K562 (cell line): ENCODE results near the gene AMELX. TPM values are rescaled to one million over a fixed set of nuclear protein-coding genes. Genes with fewer than 3 reads are reported as not detected.

ENCODE experiments used
- FOXP4 ChIP-seq: sonication (generic); formaldehyde crosslinking; IDR thresholded peaks from 2 replicates; pipeline ENCODE4 v1.8.0; 2022; ENCODE audit warnings: mild to moderate bottlenecking, missing genetic modification reagents, borderline replicate concordance
- GTF2E2 ChIP-seq: fragments of 200-800 bp; sonication (Bioruptor generic); IDR thresholded peaks from 2 replicates; pipeline ENCODE4 v1.6.1; 2016; ENCODE audit warnings: missing genetic modification characterization, missing compliant biosample characterization
- GTF3C2 ChIP-seq: IDR thresholded peaks from 3 replicates; pipeline ENCODE4 v1.6.1; 2011; ENCODE audit warnings: borderline replicate concordance, mild to moderate bottlenecking, moderate library complexity; ENCODE audit not compliant: insufficient read length; ENCODE audit errors: extremely low read depth
- MCM7 ChIP-seq, 2 experiments: fragments of 450-650 bp; IDR thresholded peaks; 2 replicates each; pipeline ENCODE4 v1.6.1; 2016 to 2018
- OTX1 ChIP-seq: fragments of 450-650 bp; formaldehyde crosslinking; IDR thresholded peaks from 2 replicates; pipeline ENCODE4 v1.4.0; 2022; ENCODE audit warnings: mild to moderate bottlenecking
- ZNF143 ChIP-seq: sonication (generic); formaldehyde crosslinking; IDR thresholded peaks from 2 replicates; pipeline ENCODE4 v1.9.0; 2022; ENCODE audit warnings: mild to moderate bottlenecking, missing genetic modification reagents
- ZNF407 ChIP-seq: fragments of 450-650 bp; IDR thresholded peaks from 2 replicates; pipeline ENCODE4 v1.6.1; 2016; ENCODE audit warnings: low read depth
- ZNF780A ChIP-seq: fragments of 250-450 bp; sonication (Bioruptor Pico); IDR thresholded peaks from 2 replicates; pipeline ENCODE4 v1.5.0; 2021; ENCODE audit warnings: mild to moderate bottlenecking
- polyA plus RNA-seq, 8 experiments: library from polyadenylated mRNA; depleted of rRNA in 4 of 8; stranded (reverse) in 5 of 8; unstranded in 3 of 8; fragments of >200 nt; fragmentation: Nextera tagmentation in 2 of 8; fragmentation: Illumina TruSeq in 1 of 8; extraction: Ambion mirVana in 2 of 8; extraction: Trizol in 1 of 8; gene quantifications; 2 replicates each; pipeline versions ENCODE4 v1.2.1 to v1.2.3, GENCODE V29; 2011 to 2014; ENCODE audit warnings: inconsistent platforms in 1 of 8, missing spikeins in 1 of 8
- total RNA-seq, 7 experiments: library from RNA; depleted of rRNA in 6 of 7; stranded (reverse); fragments of >200 nt in 6 of 7; fragmentation: Illumina TruSeq in 2 of 7; extraction: Trizol in 2 of 7; gene quantifications; 2 replicates each; pipeline versions ENCODE4 v1.2.1 to v1.2.3, GENCODE V29; 2011 to 2021; ENCODE audit warnings: low replicate concordance in 1 of 7
- TF ChIP-seq, protein P1 (sequence below): fragments of 250-450 bp; sonication (Bioruptor Pico); IDR thresholded peaks from 2 replicates; pipeline ENCODE4 v1.8.0; 2022; ENCODE audit warnings: moderate library complexity, mild to moderate bottlenecking, inconsistent platforms
- TF ChIP-seq, protein P2 (sequence below): fragments of 250-450 bp; sonication (Bioruptor Pico); IDR thresholded peaks from 2 replicates; pipeline ENCODE4 v1.4.0; 2020; ENCODE audit warnings: mild to moderate bottlenecking, moderate library complexity, borderline replicate concordance

AMELX gene
- total and polyA plus RNA-seq, 9 of the 15 experiments (the other 6 are each of a cell fraction or from before 2014, with no cell fraction given), result 0.22 TPM; not detected in 8

- TF ChIP-seq ZNF407, result no peak
- no peak for TF ChIP-seq GTF3C2
- TF ChIP-seq, protein P1, sequence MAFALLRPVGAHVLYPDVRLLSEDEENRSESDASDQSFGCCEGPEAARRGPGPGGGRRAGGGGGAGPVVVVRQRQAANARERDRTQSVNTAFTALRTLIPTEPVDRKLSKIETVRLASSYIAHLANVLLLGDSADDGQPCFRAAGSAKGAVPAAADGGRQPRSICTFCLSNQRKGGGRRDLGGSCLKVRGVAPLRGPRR (CRISPR knock-in tag), result no peak
- TF ChIP-seq ZNF780A (CRISPR knock-in tag), result no peak
- TF ChIP-seq OTX1 (CRISPR knock-in tag), result no peak
- no peak for TF ChIP-seq ZNF143
- TF ChIP-seq MCM7 (IDR thresholded peaks at IDR 0.05), result no peak
- no peak for TF ChIP-seq GTF2E2 (tag)
- TF ChIP-seq, protein P2, sequence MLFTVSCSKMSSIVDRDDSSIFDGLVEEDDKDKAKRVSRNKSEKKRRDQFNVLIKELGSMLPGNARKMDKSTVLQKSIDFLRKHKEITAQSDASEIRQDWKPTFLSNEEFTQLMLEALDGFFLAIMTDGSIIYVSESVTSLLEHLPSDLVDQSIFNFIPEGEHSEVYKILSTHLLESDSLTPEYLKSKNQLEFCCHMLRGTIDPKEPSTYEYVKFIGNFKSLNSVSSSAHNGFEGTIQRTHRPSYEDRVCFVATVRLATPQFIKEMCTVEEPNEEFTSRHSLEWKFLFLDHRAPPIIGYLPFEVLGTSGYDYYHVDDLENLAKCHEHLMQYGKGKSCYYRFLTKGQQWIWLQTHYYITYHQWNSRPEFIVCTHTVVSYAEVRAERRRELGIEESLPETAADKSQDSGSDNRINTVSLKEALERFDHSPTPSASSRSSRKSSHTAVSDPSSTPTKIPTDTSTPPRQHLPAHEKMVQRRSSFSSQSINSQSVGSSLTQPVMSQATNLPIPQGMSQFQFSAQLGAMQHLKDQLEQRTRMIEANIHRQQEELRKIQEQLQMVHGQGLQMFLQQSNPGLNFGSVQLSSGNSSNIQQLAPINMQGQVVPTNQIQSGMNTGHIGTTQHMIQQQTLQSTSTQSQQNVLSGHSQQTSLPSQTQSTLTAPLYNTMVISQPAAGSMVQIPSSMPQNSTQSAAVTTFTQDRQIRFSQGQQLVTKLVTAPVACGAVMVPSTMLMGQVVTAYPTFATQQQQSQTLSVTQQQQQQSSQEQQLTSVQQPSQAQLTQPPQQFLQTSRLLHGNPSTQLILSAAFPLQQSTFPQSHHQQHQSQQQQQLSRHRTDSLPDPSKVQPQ (CRISPR knock-in tag), result no peak
- TF ChIP-seq FOXP4 (CRISPR knock-in tag), result no peak
Measured at GRCh38 chrX:11254417-11255109, 38.6 kb upstream of the AMELX start (continued).
